Stimulated activated CD8-positive, alpha-beta memory T cell treated with anti-CD3 and anti-CD28 coated beads, Interleukin-15, amount 100 ng/mL, for 1 hour (primary cell): ENCODE results near the gene KRTAP5-3.
"Not testable (repeated sequence)": the region's sequence is repeated elsewhere in the genome, so short reads cannot be mapped to it uniquely, and the experiment has no call there.

ENCODE experiments used
- DNase-seq: peaks from one replicate; pipeline ENCODE4 v3.0.0-alpha.2; 2020; ENCODE audit warnings: low read depth

KRTAP5-3 gene

DNA sequence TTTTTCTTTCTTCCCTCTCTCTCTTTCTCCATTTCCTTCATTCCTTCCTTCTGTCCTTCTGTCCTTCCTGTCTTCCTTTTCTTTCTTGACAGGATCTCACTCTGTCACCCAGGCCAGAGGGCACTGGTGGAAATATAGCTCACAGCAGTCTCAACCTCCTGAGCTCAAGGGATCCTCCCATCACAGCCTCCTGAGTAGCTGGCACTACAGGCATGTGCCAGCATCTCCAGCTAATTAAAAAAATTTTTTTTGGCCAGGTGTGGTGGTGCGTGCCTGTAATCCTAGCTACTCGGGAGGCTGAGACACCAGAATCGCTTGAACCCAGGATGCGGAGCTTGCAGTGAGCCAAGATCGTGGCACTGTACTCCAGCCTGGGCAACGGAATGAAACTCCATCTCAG is 31.4 kb downstream of the KRTAP5-3 start:
- no peak for DNase-seq

- DNase-seq = not testable (repeated sequence)
Observed at GRCh38 chr11:1575756-1576155, 32.5 kb downstream of the KRTAP5-3 start.

GRCh38 chr11:1574933-1575242 is 33.4 kb downstream of the KRTAP5-3 start:
- no peak for DNase-seq

GRCh38 chr11:1574238-1574932 is 33.9 kb downstream of the KRTAP5-3 start:
- no peak for DNase-seq

DNA sequence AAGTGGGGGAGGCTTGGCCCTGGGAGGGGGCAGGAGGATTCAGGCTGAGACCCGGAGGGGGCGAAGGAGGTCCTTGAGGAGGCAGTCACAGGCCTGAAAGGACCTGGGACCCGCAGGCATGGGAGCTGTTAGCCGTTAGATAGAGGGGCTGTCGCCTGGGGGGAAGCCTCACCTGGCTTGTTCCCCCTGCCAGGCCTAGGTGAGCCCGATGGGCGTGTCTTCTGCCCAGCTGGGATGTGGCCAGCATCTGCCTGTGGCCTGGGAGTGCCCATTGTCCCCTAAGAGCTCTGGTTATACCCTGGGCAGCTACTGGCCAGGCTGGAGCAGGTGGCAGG is 34.4 kb downstream of the KRTAP5-3 start:
- no peak for DNase-seq

GRCh38 chr11:1573077-1573902 is 35.0 kb downstream of the KRTAP5-3 start:
- DNase-seq = no peak

DNA sequence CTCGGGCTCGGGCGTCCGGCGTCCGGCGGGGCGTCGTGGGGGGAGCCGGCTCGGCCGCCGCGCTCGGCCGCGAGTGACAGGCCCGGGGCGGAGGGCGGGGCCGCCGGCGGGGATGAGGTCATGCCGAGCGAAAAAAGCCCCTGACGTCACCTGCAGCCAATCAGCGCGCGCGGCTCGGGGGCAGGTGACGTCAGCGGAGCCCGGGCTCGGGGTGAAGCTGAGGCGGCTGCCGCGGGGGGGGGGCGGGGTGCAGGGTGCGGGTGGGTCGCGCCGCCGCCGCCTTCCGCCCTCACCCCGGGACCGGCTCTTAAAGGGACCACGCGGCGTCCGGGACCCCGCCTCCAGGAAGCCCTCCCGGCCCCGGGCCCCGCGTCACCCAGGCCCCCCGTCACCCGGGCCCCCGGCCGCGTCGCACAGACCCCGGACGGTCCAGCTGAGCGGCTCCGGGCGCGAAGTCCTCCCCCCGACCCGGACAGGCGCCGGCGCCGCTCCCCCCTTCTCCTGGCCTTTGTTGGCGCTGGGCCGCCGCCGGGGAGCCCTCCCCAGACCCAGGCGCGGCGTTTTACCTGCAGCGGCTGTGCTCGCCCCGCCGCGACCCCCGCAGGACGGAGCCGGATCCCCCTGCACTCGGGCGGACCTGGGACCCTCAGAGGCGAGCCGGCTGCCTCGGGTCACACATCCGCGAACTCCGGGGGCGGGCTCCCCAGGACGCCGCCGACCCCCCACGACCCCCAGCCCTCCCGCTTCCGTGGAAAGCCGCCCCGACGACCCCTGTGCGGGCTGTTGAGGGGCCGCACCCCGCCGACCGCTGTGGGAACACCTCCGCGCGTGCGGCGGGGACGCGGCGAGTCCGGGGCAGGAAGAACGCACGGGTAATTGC is 35.8 kb downstream of the KRTAP5-3 start, which contains the start of gene DUSP8:
TSS of gene DUSP8 (minus strand) at position 75 of the 880 bp plus-strand sequence. CDS start 6,445 bp downstream, outside the sequence.
- DNase-seq = peak; percentile 87

DNA sequence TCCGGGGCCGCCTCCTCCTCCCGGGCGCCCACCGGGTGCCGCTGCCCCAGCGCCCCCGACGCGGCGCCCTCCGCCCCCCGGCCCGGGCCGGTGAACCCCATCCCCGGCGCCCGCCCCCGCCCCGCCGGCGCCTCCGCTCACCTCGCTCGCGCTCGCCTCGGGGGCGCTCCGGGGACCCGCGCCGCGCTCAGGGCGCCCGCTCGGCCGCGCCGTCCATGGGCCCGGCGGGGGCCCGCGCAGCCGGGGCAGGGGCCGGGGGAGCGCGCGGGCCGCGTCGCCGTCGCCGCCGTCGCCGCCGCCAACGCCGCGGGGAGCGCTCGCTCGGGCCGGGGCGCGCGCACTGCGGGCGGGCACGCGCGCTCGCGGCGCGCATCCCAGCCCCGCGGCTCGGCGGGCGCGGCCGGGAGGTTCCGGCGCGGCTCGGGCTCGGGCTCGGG is 36.5 kb downstream of the KRTAP5-3 start:
- no peak for DNase-seq

GRCh38 chr11:1570896-1571759 is 37.1 kb downstream of the KRTAP5-3 start:
- DNase-seq = no peak

- DNase-seq = no peak
Observed at GRCh38 chr11:1570531-1570895, 37.8 kb downstream of the KRTAP5-3 start.

GRCh38 chr11:1570001-1570453 is 38.2 kb downstream of the KRTAP5-3 start:
- DNase-seq = no peak

GRCh38 chr11:1569251-1569780 is 38.9 kb downstream of the KRTAP5-3 start:
- no peak for DNase-seq

- no peak for DNase-seq
Observed at GRCh38 chr11:1568441-1568911, 39.8 kb downstream of the KRTAP5-3 start.

GRCh38 chr11:1567721-1568100 is 40.6 kb downstream of the KRTAP5-3 start:
- no peak for DNase-seq

DNA sequence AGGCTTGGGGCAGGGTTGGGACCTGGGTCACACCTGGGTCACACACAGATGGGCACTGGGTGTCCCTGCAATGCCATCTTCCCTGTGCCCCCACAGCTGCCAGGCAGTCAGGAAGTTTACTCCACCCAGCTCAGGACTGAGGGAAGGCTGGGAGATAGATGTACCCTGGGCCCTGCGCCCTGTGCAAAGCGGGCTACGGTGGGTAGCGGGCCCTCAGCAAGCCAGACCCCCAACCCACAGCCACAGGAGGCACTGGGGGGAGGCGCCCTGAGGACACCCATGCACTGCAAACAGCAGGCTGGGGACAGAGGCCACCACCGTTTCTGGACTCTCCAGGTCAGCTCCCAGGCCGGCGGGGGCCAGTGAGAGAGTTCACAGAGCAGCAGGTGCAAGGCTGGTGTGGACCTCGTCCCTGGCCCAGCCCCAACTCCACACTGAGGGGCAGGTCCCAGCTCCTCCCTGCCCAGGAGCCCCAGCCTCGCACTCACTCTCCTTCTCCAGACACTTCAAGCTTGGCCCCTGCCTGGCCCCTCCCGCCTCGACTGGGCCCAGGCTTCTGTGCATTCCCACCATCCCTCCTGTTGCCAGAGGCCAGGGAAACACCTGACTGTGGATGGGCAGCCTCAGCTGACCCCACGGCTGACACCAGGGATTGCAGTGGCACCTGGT is 41.1 kb downstream of the KRTAP5-3 start:
- DNase-seq = no peak

DNA sequence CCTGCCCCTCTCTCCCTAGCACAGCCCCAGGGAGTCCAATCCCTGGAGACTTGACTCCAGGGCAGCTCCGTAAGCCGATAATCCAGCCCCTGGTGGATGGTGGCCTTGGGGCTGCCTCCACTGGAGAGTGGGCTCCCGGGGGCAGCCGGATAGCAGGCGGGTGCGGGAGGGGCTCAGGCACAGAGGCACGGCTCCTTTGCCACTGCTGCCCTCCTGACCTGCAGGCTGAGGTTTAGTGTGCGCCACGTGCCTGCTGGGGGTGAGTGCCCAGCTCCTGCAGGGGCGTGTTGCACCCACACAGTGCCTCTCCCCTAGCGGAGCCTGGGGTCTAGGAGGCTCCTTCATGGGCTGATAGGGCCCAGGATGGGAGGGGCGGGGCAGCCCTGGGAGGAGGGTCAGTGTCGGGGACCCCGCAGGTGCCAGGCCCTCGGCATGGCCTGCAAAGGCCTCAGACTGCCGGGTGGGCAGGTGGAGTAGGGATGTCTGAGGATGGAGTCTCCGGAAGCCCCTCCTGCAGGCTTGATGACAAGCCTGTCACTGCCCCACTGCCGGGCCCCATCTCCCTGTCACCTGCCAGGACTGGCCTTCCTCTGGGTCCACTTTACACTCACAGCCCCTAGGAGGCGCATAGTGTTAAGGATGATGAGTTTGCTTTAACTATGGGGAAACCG is 41.7 kb downstream of the KRTAP5-3 start:
- no peak for DNase-seq

- DNase-seq = no peak
Observed at GRCh38 chr11:1565904-1566247, 42.4 kb downstream of the KRTAP5-3 start.

- DNase-seq = no peak
Observed at GRCh38 chr11:1565173-1565903, 42.9 kb downstream of the KRTAP5-3 start.

- DNase-seq = no peak
Observed at GRCh38 chr11:1564535-1565172, 43.6 kb downstream of the KRTAP5-3 start.
